ENCODE data around the gene PSG2.
A peak's percentile ranks its signal among the peaks of the same experiment; 100 is the strongest.
"Not testable (repeated sequence)": the region's sequence is repeated elsewhere in the genome, so short reads cannot be mapped to it uniquely, and the experiment has no call there.

The PSG2 gene

DNA sequence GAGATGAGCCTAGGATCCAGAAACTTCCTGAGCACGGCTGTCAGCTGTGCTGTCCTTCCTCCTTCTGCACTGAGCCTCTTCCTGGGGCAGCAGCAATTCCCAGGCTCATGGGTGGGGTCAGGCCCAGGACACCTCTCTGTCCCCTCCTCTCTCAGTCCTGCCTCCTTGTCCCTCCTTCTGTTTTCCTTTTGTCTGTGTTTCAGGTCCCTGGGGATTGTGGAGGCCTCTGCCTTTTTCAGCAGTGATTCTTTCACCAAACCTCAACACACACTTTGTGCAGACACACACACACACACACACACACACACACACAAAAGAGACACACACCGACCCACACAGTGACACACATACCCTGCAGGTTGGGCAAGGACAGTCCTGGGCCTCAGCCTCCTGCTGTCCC, at the start of gene PSG2:
PSG2 (minus strand) TSS at position 101 of the 400 bp plus-strand sequence. CDS start 132 bp downstream, outside the sequence.
- DNase-seq: not testable (repeated sequence)

DNA sequence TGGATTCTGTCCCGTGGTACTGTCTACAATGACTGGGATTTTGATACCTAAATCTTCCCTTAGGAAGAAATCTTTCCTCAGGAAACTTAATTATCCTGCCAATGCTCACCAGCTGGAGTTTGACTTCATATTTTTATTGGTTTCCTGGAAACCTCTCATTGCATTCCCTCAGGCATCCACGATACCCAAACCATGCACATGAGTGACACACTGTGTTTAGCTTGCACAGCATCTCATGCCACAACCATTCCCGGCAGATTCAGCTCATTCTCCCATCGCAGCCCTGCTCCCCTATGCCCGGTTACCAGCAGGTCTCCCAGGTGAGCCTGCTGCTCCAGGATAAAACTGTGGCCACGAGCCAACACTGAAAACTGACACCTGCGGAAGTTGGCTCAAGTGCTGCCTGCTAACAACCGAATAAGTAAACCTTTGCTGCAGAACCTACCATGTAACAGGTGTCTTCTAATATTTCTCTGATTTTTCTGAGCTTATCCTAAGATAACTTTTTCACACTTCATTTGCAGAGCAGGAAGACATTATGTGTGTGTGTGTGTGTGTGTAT, 48.9 kb upstream of the PSG2 start:
- peak; percentile 33 for DNase-seq

GRCh38 chr19:43129197-43129596, 46.7 kb upstream of the PSG2 start:
- not testable (repeated sequence) for DNase-seq

DNA sequence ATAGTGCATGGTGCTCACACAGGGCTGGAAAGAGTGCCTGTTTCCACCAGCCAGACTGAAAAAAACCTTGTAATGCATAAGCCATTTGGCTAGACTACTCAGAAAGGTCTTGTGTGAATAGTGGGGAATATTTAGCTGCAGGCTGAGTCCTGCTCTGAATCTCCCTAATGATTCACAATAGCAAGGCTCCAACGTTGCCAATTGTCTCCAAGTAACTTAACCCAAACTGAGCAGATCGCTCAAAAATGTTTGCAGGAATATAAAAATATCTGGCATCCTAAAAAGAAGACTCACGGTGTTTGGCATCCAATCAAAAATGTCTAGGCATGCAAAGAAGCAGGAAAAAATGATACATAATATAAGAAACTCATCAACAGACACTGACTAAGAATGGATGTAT, 44.8 kb upstream of the PSG2 start:
- not testable (repeated sequence) for DNase-seq

DNA sequence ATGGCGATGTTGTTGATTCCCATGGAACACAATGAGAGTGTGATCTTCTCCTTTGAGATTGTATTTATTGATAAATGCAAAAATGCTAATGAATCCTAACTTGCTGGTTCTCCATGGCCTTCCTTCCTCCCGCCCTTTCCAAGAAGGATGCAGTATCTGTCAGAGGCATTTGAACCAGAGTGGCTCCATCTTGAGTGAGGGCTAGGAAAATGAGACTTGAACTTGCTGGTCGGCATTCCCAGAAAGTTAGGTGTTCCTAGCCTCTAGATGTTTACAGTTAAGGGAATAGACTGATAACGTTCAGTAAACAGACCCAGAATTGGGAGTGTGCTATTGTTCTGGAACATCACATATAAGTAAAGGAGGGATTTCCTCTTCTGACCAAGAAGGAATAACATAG, 44.2 kb upstream of the PSG2 start:
- no peak for DNase-seq

DNA sequence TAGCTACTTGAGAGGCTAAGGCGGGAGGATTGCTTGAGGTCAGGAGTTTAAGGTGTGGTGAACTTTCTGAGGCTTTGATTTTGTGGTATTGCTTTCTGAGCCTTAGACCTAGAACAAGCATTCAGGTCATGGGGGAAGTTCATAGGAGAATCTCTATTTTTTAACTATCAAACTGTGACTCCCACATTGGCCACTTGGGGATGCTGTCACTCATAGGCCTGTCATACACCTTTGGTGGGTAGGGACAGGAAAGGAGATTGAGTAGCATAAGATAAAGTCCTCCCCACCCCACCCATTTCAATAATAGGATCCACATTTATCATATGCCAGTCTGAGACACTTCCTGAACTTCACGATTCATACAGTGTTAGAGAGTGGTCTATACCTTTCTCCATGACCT, 41.9 kb upstream of the PSG2 start:
- DNase-seq: no peak

DNA sequence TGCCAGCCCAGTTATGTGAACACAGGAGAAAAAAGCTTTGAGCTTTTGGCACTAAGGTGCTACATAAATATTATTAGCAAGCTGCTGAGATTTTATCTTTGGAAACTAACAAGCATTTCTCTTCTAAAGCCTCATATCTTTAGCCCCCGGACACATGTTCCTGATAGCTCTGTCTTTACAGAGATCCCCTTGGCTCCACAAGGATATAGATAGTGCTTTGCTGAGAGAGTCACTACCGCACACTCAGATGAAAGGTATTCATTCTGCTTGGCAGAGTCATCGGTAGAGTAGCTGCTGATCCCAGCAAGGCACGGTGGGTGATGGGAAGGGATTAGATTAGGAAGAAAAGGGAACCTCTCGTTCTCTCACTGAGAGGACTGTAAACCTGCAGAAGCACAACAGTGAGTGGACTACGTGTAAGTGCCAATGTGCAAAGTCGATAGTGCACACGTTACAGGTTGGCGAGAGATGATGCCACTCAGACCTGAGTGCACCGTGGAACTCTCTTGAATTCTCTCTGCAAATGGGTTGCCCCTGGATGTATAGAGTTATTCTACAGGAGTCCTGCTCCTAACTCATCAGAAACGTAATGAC, 38.0 kb upstream of the PSG2 start:
- DNase-seq: not testable (repeated sequence)

- not testable (repeated sequence) for DNase-seq
Measured at GRCh38 chr19:43119526-43119925, 37.0 kb upstream of the PSG2 start.

GRCh38 chr19:43116421-43116820, 33.9 kb upstream of the PSG2 start:
- not testable (repeated sequence) for DNase-seq

DNA sequence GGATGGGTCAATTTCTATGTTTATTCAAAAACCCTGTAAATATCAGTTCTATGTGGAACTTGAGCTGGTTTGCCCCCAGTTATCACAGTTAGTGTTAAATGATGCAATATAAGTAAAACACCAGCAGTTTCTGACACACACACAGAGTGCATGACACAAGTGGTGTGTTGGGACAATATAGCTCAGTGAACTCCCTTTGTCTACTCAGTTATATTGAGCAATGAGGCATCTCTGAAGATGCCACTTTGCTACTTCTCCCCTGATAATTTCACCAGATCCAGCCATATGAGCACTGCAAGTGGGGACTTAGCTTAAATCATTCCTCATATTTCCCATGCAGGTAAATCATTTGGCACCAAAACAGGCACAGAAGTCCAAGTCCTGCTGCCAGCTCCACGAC, 33.0 kb upstream of the PSG2 start:
- DNase-seq: not testable (repeated sequence)

DNA sequence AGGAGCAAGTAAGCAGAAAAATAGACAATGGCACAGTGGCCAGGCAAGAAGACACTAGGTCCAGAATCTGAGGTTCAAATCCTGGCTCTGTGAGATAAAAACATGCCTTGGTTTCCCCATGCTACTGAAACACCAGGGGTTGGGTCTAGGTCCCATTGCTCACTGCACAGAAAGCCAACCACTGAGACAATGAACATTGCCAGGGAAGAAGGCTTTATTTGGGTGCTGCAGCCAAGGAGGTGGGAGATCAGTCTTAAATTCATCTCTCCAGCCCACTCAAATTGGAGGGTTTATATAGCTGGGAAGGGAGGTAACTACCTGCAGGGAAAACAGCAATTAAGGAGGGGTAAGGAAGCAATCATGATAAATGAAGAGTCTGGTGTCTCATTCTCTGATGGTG, 32.6 kb upstream of the PSG2 start:
- DNase-seq: not testable (repeated sequence)

GRCh38 chr19:43114626-43115025, 32.1 kb upstream of the PSG2 start:
- not testable (repeated sequence) for DNase-seq

GRCh38 chr19:43107401-43107800, 24.9 kb upstream of the PSG2 start:
- not testable (repeated sequence) for DNase-seq

GRCh38 chr19:43105496-43105895, 23.0 kb upstream of the PSG2 start:
- no peak for DNase-seq

DNA sequence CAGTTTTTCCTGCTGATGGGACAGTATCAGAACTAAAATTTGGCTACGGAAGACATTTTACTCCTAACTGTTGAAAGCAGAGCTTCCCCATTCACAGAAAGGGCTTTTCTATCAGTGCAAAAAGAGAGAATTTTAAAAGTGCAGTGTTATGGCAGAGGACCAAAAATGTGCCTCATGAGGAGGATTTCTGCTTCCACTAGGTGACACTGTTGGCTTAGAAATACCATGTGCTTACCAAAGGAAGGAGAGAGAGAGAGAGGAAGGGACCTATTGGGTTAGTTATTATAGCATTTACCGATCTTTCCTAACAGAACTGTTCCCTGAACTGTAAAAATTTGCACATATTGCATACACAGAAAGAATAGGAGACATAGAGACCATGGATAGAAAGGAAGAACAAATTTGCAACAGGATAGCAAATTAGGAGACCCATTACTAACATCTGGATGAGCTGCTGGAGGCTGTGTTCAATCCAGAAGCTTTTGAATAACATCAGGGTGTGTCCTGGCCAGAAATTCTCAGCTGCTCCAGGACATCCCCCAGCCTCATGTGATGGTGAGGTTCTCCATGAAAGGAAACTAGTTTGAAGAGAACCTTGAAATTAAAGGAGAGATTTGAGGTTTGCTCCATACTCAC, 21.8 kb upstream of the PSG2 start:
- not testable (repeated sequence) for DNase-seq

DNA sequence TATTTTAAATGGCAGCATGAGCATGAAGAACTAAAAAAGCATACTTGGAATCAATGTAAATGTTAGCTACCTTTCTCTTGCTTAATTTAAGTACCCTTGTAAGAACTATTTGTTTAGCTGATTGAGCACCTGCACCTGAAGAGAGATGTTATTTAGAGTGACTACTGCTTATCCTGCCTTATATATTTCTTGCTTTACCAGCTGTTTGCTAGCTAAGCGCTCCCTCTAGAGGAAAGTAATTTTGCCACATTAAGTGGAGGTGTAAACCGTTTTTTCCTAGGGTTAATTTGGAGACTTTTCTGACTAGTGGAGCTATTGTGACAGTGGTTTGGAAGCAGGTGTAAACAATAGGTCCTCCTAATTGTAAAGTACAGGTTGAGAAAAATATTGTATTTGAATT, 19.4 kb upstream of the PSG2 start:
- no peak for DNase-seq

DNA sequence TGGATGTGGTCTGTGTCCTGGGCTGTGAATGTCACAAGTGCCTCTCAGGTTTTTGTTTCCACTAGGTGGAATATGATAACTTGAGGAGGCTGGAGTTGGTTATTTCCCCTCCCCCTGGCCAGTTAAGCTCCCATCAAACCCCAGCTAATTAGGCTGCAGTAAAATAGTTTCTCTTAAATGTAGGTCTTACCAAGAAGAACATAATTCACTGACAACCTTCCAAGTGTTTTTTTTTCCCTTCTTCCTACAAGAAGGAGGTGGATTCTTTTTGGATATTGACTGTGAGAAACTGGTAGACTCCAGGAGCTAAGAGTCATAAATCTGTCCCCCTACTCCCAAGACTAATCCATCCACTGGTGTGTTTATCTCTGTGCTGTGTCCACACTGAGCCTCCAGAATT, 15.9 kb upstream of the PSG2 start:
- not testable (repeated sequence) for DNase-seq

- peak; percentile 4 for DNase-seq
Measured at GRCh38 chr19:43087702-43088340, 5.3 kb upstream of the PSG2 start.

- not testable (repeated sequence) for DNase-seq
Measured at GRCh38 chr19:43085796-43086530, 3.5 kb upstream of the PSG2 start.

DNA sequence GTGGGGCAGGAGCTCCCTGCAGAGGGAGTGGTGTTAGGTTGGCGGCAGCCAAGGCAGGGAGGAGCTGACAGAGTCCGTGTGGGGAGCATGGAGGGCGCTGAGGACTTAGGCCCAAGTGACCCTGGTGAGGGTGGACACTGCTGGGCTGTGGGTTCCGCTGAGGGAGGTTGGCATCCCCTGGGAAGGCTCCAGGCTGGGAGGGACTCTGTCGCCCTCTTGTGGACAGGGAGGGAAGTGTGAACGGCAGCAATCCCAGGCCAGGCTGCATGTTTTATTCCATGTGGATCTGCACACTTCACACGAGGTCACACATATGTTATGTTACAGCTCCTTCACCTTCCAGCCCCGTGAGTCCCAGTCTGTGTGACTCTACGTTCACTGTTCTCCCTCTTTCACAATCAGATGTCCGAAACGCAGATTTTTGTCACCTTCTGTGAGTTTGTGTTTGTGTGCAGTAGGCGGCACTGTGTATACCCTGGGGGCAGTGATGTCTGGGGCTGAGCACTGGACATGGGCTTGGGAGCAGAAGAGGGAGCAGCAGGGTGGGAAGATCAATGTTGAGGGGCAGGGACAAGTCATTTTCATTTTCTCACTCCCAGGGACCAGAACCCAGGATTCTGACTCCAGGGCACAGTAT, 1.8 kb upstream of the PSG2 start:
- DNase-seq: not testable (repeated sequence)

DNA sequence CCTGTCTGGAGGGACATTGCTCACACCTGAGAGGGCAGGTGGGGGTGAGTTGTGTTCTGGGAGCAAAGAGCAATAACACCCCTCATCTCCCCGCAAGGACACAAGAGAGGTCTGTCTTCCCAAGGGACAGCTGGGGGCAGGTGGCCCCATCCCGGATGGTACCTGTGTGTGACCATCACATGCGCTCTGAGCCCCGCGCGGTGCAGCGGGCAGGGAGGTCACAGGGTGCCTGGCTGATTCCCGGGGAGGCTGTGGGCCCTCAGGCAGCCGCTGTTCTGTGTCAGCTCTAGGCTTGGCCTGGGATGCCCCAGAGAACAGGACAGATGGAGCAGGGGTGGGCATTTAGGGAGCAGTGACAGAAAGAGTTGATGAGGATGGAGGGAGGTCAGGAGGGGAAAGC, 1.2 kb upstream of the PSG2 start:
- DNase-seq: not testable (repeated sequence)

DNA sequence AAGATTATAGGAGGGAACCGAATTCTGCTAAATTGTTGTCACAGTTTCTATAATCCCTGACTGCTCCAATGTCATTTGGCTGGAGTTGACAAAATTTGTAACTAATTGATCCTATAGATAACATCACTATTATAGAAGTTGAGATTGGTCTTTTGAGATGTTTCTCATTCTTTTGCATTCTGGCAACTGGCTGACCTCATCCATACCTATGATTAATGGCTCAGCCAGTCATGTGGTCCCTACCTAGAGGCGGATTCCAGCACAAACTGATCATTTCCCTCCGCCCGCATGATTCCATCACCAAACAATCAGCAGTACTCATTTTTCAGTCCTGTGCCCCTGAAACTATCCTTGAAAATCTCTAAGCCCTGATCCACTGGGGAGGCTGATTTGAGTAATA, 4.2 kb downstream of the PSG2 start:
- no peak for DNase-seq

DNA sequence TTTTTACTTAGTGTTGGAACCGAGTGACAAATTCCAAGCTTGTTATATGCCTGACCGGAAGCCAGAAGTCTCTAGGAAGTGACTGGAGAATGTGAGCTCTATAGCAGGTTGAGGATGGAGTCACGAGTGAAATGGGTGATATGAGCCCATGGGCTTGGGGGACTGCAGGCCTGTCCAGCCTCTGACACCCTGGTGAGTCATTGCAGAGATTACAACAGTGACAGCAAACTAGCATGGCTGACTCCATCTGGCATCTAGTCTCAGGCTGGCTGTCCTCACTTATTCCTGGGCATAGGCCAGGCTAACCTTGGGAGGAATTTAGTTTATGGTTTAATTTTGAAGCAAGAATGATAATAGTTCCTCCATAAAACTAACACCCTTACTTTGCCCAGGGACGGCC, 4.6 kb downstream of the PSG2 start:
- DNase-seq: not testable (repeated sequence)
